HG03460 (cell line): Measurements from ENCODE around the gene TMCO4.
"Not testable (repeated sequence)": the region's sequence is repeated elsewhere in the genome, so short reads cannot be mapped to it uniquely, and the experiment has no call there.

Experiments
- ATAC-seq: cut with Tn5 transposase; IDR thresholded peaks from one replicate; pipeline ENCODE4 v1.9.1; 2021; ENCODE audit not compliant: unreplicated experiment

Gene TMCO4

GRCh38 chr1:19814244-19814661 is 14.5 kb upstream of the TMCO4 start:
- no peak for ATAC-seq

GRCh38 chr1:19813643-19813960 is 13.9 kb upstream of the TMCO4 start:
- ATAC-seq = no peak

- ATAC-seq = no peak
Measured at GRCh38 chr1:19812875-19813642, 13.3 kb upstream of the TMCO4 start.

GRCh38 chr1:19811206-19811851 is 11.6 kb upstream of the TMCO4 start:
- no peak for ATAC-seq

GRCh38 chr1:19809044-19809750 is 9.5 kb upstream of the TMCO4 start:
- ATAC-seq = no peak

- ATAC-seq = no peak
Measured at GRCh38 chr1:19808351-19808750, 8.6 kb upstream of the TMCO4 start.

GRCh38 chr1:19804831-19805251 is 5.1 kb upstream of the TMCO4 start:
- no peak for ATAC-seq

- ATAC-seq = no peak
Measured at GRCh38 chr1:19802269-19802668, 2.6 kb upstream of the TMCO4 start.

- ATAC-seq = peak; percentile 40
Measured at GRCh38 chr1:19800076-19800804, 524 bp upstream of the TMCO4 start.

- no peak for ATAC-seq
Measured at GRCh38 chr1:19798486-19799229, 1.1 kb downstream of the TMCO4 start.

- ATAC-seq = no peak
Measured at GRCh38 chr1:19797827-19798226, 1.9 kb downstream of the TMCO4 start.

GRCh38 chr1:19794583-19794982 is 5.1 kb downstream of the TMCO4 start:
- no peak for ATAC-seq

- ATAC-seq = no peak
Measured at GRCh38 chr1:19793360-19794046, 6.2 kb downstream of the TMCO4 start.

GRCh38 chr1:19792237-19793002 is 7.3 kb downstream of the TMCO4 start:
- ATAC-seq = no peak

GRCh38 chr1:19790061-19790975 is 9.4 kb downstream of the TMCO4 start:
- ATAC-seq = not testable (repeated sequence)

GRCh38 chr1:19786988-19787423 is 12.7 kb downstream of the TMCO4 start:
- ATAC-seq = no peak

- no peak for ATAC-seq
Measured at GRCh38 chr1:19785660-19786059, 14.1 kb downstream of the TMCO4 start.

GRCh38 chr1:19780267-19780877 is 19.3 kb downstream of the TMCO4 start:
- no peak for ATAC-seq
